Measurements from ENCODE around the gene FAF1.
A peak's percentile ranks its signal among the peaks of the same experiment; 100 is the strongest.
"Not testable (repeated sequence)": the region's sequence is repeated elsewhere in the genome, so short reads cannot be mapped to it uniquely, and the experiment has no call there.

Gene FAF1

GRCh38 chr1:50910356-50910755 is 49.7 kb downstream of the FAF1 start:
- DNase-seq (ENCODE audit: low spot score), result not testable (repeated sequence)

GRCh38 chr1:50907610-50908009 is 52.5 kb downstream of the FAF1 start:
- DNase-seq (ENCODE audit: low spot score), result not testable (repeated sequence)

GRCh38 chr1:50906050-50906449 is 54.0 kb downstream of the FAF1 start:
- DNase-seq (ENCODE audit: low spot score), result not testable (repeated sequence)

- no peak for DNase-seq (ENCODE audit: low spot score)
These were observed 57.6 kb downstream of the FAF1 start for GRCh38 chr1:50902419-50902818.

GRCh38 chr1:50901872-50902271 is 58.2 kb downstream of the FAF1 start:
- DNase-seq (ENCODE audit: low spot score), result no peak

DNA sequence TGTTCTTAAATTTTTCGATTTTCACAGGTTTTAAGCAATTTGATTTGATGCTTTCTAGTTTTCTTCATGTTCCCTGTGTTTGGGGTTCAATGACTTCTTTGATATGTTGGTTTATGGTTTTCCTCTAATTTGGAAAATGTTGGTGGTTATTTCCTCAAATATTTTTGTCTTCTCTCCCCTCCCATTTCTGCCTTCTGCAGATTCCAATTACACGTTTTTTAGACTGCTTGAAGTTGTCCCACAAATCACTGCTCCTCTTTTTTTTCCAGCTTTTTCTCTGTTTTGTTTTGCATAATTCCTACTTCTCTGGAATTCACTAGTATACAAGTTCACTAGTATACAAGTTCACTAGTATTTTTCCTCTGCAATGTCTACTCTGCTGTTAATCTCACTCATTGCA is 61.3 kb downstream of the FAF1 start:
- DNase-seq (ENCODE audit: low spot score), result no peak

DNA sequence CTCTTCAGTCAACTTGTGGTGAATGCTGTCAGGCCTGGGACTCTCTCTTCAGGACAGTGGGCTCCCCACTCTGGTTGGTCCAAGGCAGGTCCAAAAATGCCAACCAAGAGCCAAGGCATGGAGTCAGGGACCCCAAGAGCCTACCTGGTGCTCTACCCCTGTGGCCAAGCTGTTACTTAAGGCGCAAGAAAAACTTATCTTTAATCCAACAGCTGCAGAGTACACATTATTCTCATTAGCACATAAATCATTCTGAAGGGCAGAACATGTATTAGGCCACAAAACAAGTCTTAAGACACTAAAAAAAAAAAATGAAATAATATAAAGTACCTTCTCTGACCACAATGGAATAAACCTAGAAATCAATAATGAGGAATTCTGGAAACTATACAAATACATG is 65.7 kb downstream of the FAF1 start:
- DNase-seq (ENCODE audit: low spot score), result no peak

DNA sequence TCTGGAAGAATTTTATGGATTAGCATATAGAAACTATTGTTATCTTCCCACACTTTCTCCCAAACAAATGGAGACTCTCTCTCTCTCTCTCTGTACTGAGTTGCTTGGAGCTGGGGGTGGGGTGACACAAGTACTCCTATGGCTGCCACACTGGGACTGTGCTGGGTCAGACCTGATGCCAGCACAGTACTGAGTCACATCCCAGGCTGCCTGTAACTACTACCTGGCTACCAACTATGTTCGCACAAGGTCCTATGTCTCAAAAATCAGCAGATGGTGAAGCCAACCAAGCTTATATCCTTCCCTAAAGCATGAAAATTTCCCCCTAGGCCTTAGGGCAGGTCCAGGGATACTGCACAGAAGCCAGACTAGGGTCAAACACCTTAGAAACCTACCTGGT is 66.6 kb downstream of the FAF1 start:
- DNase-seq (ENCODE audit: low spot score), result no peak

DNA sequence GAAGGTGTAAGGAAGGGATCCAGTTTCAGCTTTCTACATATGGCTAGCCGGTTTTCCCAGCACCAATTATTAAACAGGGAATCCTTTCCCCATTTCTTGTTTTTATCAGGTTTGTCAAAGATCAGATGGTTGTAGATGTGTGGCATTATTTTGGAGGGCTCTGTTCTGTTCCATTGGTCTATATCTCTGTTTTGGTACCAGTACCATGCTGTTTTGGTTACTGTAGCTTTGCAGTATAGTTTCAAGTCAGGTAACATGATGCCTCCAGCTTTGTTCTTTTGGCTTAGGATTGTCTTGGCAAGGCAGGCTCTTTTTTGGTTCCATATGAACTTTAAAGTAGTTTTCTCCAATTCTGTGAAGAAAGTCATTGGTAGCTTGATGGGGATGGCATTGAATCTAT is 72.5 kb downstream of the FAF1 start:
- not testable (repeated sequence) for DNase-seq (ENCODE audit: low spot score)

- no peak for DNase-seq (ENCODE audit: low spot score)
These were observed 79.7 kb downstream of the FAF1 start for GRCh38 chr1:50880373-50880772.

GRCh38 chr1:50879137-50879536 is 80.9 kb downstream of the FAF1 start:
- DNase-seq (ENCODE audit: low spot score), result no peak

DNA sequence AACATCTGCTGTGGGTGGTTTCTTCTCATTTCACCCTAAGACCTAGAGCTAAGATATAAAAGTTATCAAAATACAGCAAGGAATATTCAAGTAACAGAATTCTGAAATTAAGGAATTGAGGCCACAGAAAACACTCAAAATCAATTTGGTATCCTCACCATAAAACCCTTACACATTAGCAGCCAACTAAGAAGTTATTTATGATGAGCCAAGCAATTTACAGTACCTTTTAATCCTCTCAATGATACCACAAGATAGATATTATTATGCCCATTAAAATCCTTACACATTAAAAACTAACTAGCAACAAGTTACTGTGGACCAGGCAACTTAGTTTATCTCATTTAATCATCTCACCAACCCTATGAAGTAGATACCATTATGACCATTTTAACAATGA is 81.6 kb downstream of the FAF1 start:
- no peak for DNase-seq (ENCODE audit: low spot score)

DNA sequence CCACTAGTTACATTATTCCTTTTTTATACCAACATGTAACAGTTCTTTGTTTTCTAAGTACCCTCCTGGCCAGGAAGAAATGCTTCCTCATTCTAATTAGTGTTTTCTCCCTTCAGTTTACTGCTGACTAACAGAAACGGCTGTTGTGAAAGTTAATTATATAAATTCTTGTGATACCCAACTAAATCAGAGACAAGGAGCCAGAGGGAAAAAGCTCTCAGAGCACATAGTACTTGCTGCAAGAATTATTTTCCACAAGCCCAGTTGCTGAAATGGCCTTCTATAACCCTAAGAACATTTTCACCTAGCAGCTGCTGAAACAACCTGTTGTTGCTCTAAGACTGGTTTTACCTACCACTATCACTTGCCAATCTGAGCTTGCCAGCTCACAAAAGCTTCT is 82.4 kb downstream of the FAF1 start:
- no peak for DNase-seq (ENCODE audit: low spot score)

DNA sequence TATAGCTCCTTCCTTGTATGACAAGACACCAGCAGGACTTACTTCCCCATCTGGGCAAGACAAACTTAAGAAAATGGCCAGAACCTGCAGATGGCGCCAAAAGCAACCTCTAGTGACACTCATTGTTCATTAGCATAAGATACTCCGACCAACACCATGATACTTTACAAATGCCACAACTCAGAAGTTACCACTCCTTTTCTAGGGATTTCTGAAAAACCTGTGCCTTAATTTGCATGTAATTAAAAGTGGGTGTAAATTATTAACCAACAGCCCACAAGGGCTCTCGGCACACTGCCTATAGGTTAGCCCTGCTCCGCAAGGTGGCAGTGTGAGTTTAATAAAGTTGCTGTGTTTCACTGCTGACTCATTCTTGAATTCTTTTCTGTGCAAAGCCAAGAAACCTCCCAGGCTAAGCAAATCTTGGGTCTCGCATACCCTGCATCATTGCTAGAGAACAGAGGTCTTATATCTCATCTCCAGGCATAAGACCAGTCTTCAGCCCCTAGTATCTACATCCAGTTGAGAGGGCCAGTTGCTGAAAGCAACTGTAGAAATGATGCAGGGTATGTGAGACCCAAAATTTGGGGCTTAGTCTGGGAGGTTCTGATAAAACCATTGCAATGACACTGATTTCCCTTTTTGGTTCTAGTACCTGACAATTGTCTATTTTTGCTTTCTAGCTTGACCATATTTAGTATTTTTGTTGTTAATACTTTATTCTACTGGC is 86.4 kb downstream of the FAF1 start:
- DNase-seq (ENCODE audit: low spot score), result peak; percentile 76

- DNase-seq (ENCODE audit: low spot score), result not testable (repeated sequence)
These were observed 95.2 kb downstream of the FAF1 start for GRCh38 chr1:50864845-50865244.

- no peak for DNase-seq (ENCODE audit: low spot score)
These were observed 98.3 kb downstream of the FAF1 start for GRCh38 chr1:50861772-50862171.

- DNase-seq (ENCODE audit: low spot score), result no peak
These were observed 99.4 kb downstream of the FAF1 start for GRCh38 chr1:50860702-50861101.

DNA sequence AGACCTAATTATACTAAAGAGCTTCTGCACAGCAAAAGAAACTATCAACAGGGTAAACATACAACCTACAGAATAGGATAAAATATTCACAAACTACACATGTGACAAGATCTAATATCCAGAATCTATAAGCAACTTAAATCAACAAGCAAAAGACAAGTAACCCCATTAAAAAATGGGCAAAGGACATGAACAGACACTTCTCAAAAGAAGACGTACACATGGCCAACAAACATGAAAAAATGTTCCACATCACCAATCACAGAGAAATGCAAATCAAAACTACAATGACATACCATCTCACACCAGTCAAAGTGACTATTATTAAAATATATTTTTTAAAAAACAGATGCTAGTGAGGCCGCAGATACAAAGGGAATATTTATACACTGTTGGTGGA is 99.8 kb downstream of the FAF1 start:
- no peak for DNase-seq (ENCODE audit: low spot score)

GRCh38 chr1:50859657-50860056 is 100.4 kb downstream of the FAF1 start:
- DNase-seq (ENCODE audit: low spot score), result no peak

GRCh38 chr1:50858761-50859160 is 101.3 kb downstream of the FAF1 start:
- DNase-seq (ENCODE audit: low spot score), result no peak

DNA sequence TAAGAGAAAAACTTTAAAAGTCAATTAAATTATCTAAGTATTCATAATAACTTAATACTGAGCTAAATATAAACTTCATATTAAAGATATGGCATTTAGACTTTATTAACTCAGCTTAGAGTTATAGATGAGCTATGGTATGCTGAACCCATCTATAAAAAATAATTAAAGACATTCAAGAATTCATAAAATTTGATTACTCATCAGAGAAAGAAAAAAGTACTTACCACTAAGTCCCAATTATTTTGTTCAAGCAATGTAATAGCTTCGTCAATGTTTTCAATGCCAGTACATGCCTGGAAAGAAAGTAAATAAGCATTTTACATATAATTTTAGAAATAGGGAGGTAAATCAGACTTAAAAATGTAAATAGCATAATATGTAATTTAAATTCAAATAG is 102.4 kb downstream of the FAF1 start:
- DNase-seq (ENCODE audit: low spot score), result no peak

GRCh38 chr1:50853325-50853724 is 106.7 kb downstream of the FAF1 start:
- DNase-seq (ENCODE audit: low spot score), result no peak

DNA sequence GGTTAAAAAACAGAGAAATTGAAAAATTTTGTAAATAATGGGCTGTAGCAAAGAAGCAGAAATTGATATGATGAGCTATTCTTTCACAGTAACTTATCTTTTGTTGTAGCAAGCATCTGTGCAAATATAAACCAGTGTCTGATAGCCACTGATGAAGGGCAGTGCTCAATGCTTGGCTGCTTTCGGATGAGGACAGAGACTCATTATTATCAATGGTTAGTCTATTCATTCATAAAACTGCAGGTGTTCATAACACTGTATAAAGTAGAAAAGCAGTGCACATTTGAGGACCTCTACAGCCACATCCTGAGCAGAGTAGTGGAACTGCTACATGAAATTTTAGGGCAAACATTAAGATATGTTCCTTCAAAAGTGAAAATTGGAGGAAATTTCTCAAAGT is 107.2 kb downstream of the FAF1 start:
- no peak for DNase-seq (ENCODE audit: low spot score)

DNA sequence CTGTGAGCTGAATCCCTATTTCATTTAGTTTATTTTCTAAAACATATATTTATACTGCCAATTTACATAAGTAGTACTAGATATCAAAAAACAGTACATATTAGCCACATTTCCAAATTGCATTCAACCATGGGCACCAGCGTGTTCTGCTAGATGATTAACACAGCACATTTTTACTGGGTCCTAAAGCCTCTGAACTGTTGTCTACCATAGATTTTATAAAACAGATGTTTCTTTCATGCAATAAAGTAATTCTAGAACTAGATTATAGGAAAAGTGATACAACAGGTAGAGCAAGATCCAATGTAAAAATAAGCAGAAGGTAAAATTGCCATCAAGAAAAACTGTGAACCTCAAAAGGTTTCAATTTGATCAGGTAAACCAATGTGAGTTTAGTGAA is 108.6 kb downstream of the FAF1 start:
- DNase-seq (ENCODE audit: low spot score), result no peak

- DNase-seq (ENCODE audit: low spot score), result no peak
These were observed 109.0 kb downstream of the FAF1 start for GRCh38 chr1:50851034-50851433.

All from hematopoietic multipotent progenitor cell treated with erythropoietin and hydrocortisone succinate and interleukin-3 and kit ligand, for 17 days (in vitro differentiated cells).